Astrocyte (in vitro differentiated cells and primary cell): ENCODE data around the gene ANKRD52. TPM values are rescaled to one million over a fixed set of nuclear protein-coding genes. Genes with fewer than 3 reads are reported as not detected.
A peak's percentile ranks its signal among the peaks of the same experiment; 100 is the strongest.

Experiments used
- DNase-seq: peaks from one replicate; pipeline ENCODE4 v3.0.0-alpha.2; 2010; ENCODE audit warnings: low read depth
- FAIRE-seq: peaks from 2 replicates; lab custom pipeline; 2011; peaks lifted over from hg19 to GRCh38; lab: Jason Lieb, UNC
- H2AFZ ChIP-seq: 2 replicates; pipeline ENCODE4 v1.6.0; 2012; ENCODE audit warnings: low read depth, low read length, inconsistent platforms
- H3K27ac ChIP-seq: 2 replicates; pipeline ENCODE4 v1.5.1; 2011; ENCODE audit warnings: low read depth, low read length, inconsistent platforms
- H3K27me3 ChIP-seq: 2 replicates; pipeline ENCODE4 v1.6.0; 2011; ENCODE audit warnings: low read length, inconsistent platforms; ENCODE audit not compliant: insufficient read depth
- H3K36me3 ChIP-seq: 2 replicates; pipeline ENCODE4 v1.5.1; 2011; ENCODE audit warnings: low read length, inconsistent platforms; ENCODE audit not compliant: insufficient read depth
- H3K4me1 ChIP-seq: 2 replicates; pipeline ENCODE4 v1.5.1; 2011; ENCODE audit warnings: low read length, inconsistent platforms; ENCODE audit not compliant: insufficient read depth
- H3K4me2 ChIP-seq: 2 replicates; pipeline ENCODE4 v1.6.0; 2012; ENCODE audit warnings: low read length, inconsistent platforms
- H3K4me3 ChIP-seq: 2 replicates; pipeline ENCODE4 v1.5.1; 2011; ENCODE audit warnings: low read depth, mild to moderate bottlenecking, low read length, inconsistent platforms; ENCODE audit not compliant: insufficient read depth
- H3K79me2 ChIP-seq: 2 replicates; pipeline ENCODE4 v1.6.0; 2012; ENCODE audit warnings: mild to moderate bottlenecking, low read length, inconsistent platforms; ENCODE audit not compliant: insufficient read depth
- H3K9ac ChIP-seq: 2 replicates; pipeline ENCODE4 v1.6.0; 2012; ENCODE audit warnings: mild to moderate bottlenecking, low read length, inconsistent platforms
- H3K9me3 ChIP-seq: 2 replicates; pipeline ENCODE4 v1.5.1; 2012; ENCODE audit warnings: low read depth, mild to moderate bottlenecking, low read length, inconsistent platforms; ENCODE audit not compliant: insufficient read depth
- H4K20me1 ChIP-seq: 2 replicates; pipeline ENCODE4 v1.6.0; 2012; ENCODE audit warnings: low read length, inconsistent platforms; ENCODE audit not compliant: insufficient read depth
- H3K27ac Mint-ChIP-seq: one replicate; pipeline ENCODE4 v1.8.0; 2021; ENCODE audit warnings: mild to moderate bottlenecking, mixed read lengths; ENCODE audit not compliant: unreplicated experiment
- H3K27me3 Mint-ChIP-seq: one replicate; pipeline ENCODE4 v1.8.0; 2021; ENCODE audit warnings: low read depth, mixed read lengths; ENCODE audit not compliant: unreplicated experiment
- H3K36me3 Mint-ChIP-seq: one replicate; pipeline ENCODE4 v1.8.0; 2021; ENCODE audit warnings: low read depth, mixed read lengths; ENCODE audit not compliant: unreplicated experiment
- H3K4me1 Mint-ChIP-seq: one replicate; pipeline ENCODE4 v1.8.0; 2021; ENCODE audit warnings: low read depth, mixed read lengths; ENCODE audit not compliant: unreplicated experiment
- H3K4me3 Mint-ChIP-seq: one replicate; pipeline ENCODE4 v1.8.0; 2021; ENCODE audit warnings: mild to moderate bottlenecking, moderate library complexity, mixed read lengths; ENCODE audit not compliant: unreplicated experiment
- H3K9me3 Mint-ChIP-seq: one replicate; pipeline ENCODE4 v1.8.0; 2021; ENCODE audit warnings: mild to moderate bottlenecking, mixed read lengths; ENCODE audit not compliant: unreplicated experiment
- CTCF ChIP-seq: IDR thresholded peaks from 2 replicates; pipeline ENCODE4 v1.5.1; 2011; ENCODE audit warnings: low read depth, mild to moderate bottlenecking, inconsistent platforms, low read length, moderate library complexity; ENCODE audit not compliant: insufficient read depth
- EZH2 ChIP-seq: IDR thresholded peaks from 2 replicates; pipeline ENCODE4 v1.6.1; 2012; ENCODE audit warnings: mild to moderate bottlenecking, low read length, inconsistent platforms; ENCODE audit not compliant: insufficient read depth
- total RNA-seq: library from RNA; stranded (reverse); gene quantifications from 2 replicates; pipeline ENCODE4 v1.2.1, GENCODE V29; 2021

Gene ANKRD52
- total RNA-seq, 1 donor from 2014 or later, result 105 TPM

DNA sequence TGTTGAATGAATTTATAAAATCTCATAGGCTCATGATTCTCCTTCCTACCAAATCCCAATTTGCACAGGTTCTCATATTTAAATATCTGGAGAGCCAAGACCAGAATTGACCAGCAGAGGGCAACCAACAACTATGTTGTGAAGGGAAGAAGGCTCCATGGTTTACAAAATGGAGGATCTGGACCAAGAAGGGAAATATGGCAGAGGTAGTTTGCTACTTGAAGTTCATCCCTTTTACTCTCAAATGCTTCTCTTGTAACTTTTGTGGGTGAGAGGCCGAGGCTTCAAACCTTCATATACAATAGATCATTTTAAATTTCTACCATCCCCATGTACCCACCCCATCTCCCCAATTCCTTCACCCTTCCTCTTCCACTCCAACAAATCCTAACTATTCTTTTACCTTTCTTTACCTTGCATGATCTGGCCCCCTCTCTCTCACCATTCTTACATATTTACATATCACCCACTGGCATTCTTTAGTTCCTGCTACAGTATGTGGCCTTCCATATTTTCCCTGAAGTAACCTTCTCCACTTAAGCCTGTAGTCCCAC is 65.1 kb downstream of the ANKRD52 start:
- TF ChIP-seq EZH2 (no peak), CTCF (peak; percentile 96)
- no peaks in the 10 kb centered on the region for H3K9me3 ChIP-seq
- peaks cover 12% of the 10 kb centered on the region for H3K4me1 ChIP-seq
- Mint-ChIP-seq H3K27me3 (no peaks in the 10 kb centered on the region), H3K27ac (no peak overlapping the region), H3K4me3 (peak overlapping the region; percentile 3), H3K4me1 (peaks cover 5% of the 10 kb centered on the region), H3K9me3 (no peaks in the 10 kb centered on the region), H3K36me3 (no peaks in the 10 kb centered on the region)
- H4K20me1 ChIP-seq, result peaks cover 7% of the 10 kb centered on the region
- no peaks in the 10 kb centered on the region for H3K27me3 ChIP-seq
- no peak overlapping the region for H3K4me2 ChIP-seq
- H3K79me2 ChIP-seq, result peaks cover 8% of the 10 kb centered on the region
- FAIRE-seq, result no peak
- H3K9ac ChIP-seq, result no peak overlapping the region
- no peak overlapping the region for H3K4me3 ChIP-seq
- H3K27ac ChIP-seq, result no peak overlapping the region
- peak; percentile 61 for DNase-seq
- H3K36me3 ChIP-seq, result no peaks in the 10 kb centered on the region
- peak overlapping the region; percentile 53 for H2AFZ ChIP-seq

DNA sequence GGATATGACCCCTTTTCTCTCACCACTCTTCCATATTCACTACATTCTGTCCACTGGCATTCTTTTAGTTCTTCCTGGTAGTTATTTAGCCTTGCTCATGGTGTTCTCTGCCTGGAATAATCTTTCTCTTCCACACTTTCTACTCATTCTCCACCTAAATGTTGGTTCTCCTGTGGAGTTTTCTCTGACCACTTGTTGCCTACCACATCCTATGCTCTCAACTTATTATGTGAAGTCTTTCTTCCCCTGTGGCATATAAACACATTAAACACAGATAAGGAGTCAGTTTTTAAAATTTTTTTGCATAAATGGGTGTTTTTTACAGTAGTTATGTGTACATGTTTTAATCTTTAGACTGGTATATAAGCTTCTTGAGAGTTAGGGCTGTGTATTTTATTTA is 65.6 kb downstream of the ANKRD52 start:
- Histone ChIP-seq H3K4me2 (no peak overlapping the region), H3K4me3 (no peak overlapping the region), H4K20me1 (peaks cover 12% of the 10 kb centered on the region), H3K27ac (no peak overlapping the region), H3K9ac (no peak overlapping the region), H3K4me1 (peaks cover 18% of the 10 kb centered on the region), H2AFZ (no peak overlapping the region), H3K27me3 (no peaks in the 10 kb centered on the region), H3K79me2 (peaks cover 13% of the 10 kb centered on the region), H3K9me3 (no peaks in the 10 kb centered on the region), H3K36me3 (no peaks in the 10 kb centered on the region)
- no peak for TF ChIP-seq CTCF
- TF ChIP-seq EZH2, result no peak
- Mint-ChIP-seq H3K36me3 (no peaks in the 10 kb centered on the region), H3K27ac (no peak overlapping the region), H3K9me3 (no peaks in the 10 kb centered on the region), H3K27me3 (no peaks in the 10 kb centered on the region), H3K4me3 (peak overlapping the region; percentile 3), H3K4me1 (peaks cover 5% of the 10 kb centered on the region)
- FAIRE-seq, result no peak
- DNase-seq, result no peak

- peak overlapping the region; percentile 93 for H3K27ac Mint-ChIP-seq
- Histone ChIP-seq H3K4me3 (no peak overlapping the region), H4K20me1 (peaks cover 23% of the 10 kb centered on the region), H3K9me3 (no peaks in the 10 kb centered on the region), H3K4me2 (peak overlapping the region; percentile 100), H2AFZ (no peak overlapping the region), H3K36me3 (peaks cover 8% of the 10 kb centered on the region), H3K9ac (no peak overlapping the region), H3K4me1 (peaks cover 13% of the 10 kb centered on the region), H3K27me3 (no peaks in the 10 kb centered on the region), H3K79me2 (peaks cover 29% of the 10 kb centered on the region), H3K27ac (no peak overlapping the region)
- peaks cover 2% of the 10 kb centered on the region for H3K36me3 Mint-ChIP-seq
- H3K27me3 Mint-ChIP-seq, result no peaks in the 10 kb centered on the region
- peak overlapping the region; percentile 96 for H3K4me3 Mint-ChIP-seq
- DNase-seq (no peak), FAIRE-seq (no peak)
- no peaks in the 10 kb centered on the region for H3K9me3 Mint-ChIP-seq
- no peak for TF ChIP-seq CTCF
- no peak for TF ChIP-seq EZH2
- H3K4me1 Mint-ChIP-seq, result peaks cover 6% of the 10 kb centered on the region
Measured at GRCh38 chr12:56190695-56191155, 67.5 kb downstream of the ANKRD52 start.
